Heart left ventricle (tissue), 16 donors: ENCODE results near the gene PTPRD. TPM values are rescaled to one million over a fixed set of nuclear protein-coding genes. Genes with fewer than 3 reads are reported as not detected.

Experiments used
- ATAC-seq, 4 donors: fragments of 200-7000 bp; cut with Tn5 transposase; one replicate each; pipeline ENCODE4 v1.9.1; 2020 to 2022; ENCODE audit warnings: moderate library complexity in 4 of 4, mild to moderate bottlenecking in 3 of 4, moderate number of reproducible peaks in 1 of 4
- DNase-seq, 5 donors: peaks; one replicate each; pipeline ENCODE4 v3.0.0-alpha.2; 2020
- H3K27ac ChIP-seq, 12 donors: fragments of 200-600 bp; sonication (generic) in 4 of 12; one replicate each; pipeline versions ENCODE4 v1.5.0 to v1.8.0; 2016 to 2022; ENCODE audit warnings: mild to moderate bottlenecking in 2 of 12
- H3K27me3 ChIP-seq, 9 donors: fragments of 200-600 bp; sonication (generic) in 2 of 9; one replicate each; pipeline versions ENCODE4 v1.5.1 to v1.8.0; 2016 to 2022; ENCODE audit warnings: mild to moderate bottlenecking in 3 of 9
- H3K36me3 ChIP-seq, 9 donors: fragments of 200-600 bp; sonication (generic) in 2 of 9; one replicate each; pipeline versions ENCODE4 v1.5.0 to v1.8.0; 2018 to 2022; ENCODE audit warnings: mild to moderate bottlenecking in 2 of 9
- H3K4me1 ChIP-seq, 12 donors: fragments of 200-600 bp; sonication (generic) in 4 of 12; one replicate each; pipeline versions ENCODE4 v1.5.0 to v1.8.0; 2016 to 2022; ENCODE audit warnings: mild to moderate bottlenecking in 3 of 12
- H3K4me3 ChIP-seq, 12 donors: fragments of 200-600 bp; sonication (generic) in 4 of 12; one replicate each; pipeline versions ENCODE4 v1.5.0 to v1.8.0; 2017 to 2022; ENCODE audit warnings: mild to moderate bottlenecking in 9 of 12, moderate library complexity in 4 of 12
- H3K9me3 ChIP-seq, 12 donors: fragments of 200-600 bp; sonication (generic) in 4 of 12; one replicate each; pipeline versions ENCODE4 v1.5.0 to v1.8.0; 2016 to 2022; ENCODE audit warnings: mild to moderate bottlenecking in 1 of 12
- CTCF ChIP-seq, 12 donors: fragments of 200-600 bp; sonication (generic) in 4 of 12; IDR thresholded peaks; one replicate each; pipeline versions ENCODE4 v1.5.0 to v1.8.0; 2018 to 2022; ENCODE audit warnings: antibody characterized with exemption in 12 of 12, mild to moderate bottlenecking in 5 of 12
- POLR2A ChIP-seq, 2 donors: fragments of 450-650 bp; IDR thresholded peaks; one replicate each; pipeline ENCODE4 v1.6.1; 2017; ENCODE audit warnings: antibody characterized with exemption in 2 of 2, mild to moderate bottlenecking in 2 of 2, moderate library complexity in 2 of 2
- WGBS, 4 donors: extraction: QIAGEN DNeasy Blood & Tissue Kit in 2 of 4; methylation state at CpG; one replicate each; pipeline versions ENCODE4 v1.1.5 to v1.1.7; 2013 to 2018; 5-methylcytosine and 5-hydroxymethylcytosine counted together
- intact Hi-C, 10 donors: fragments of 100-400 bp; cut with DNase I; formaldehyde crosslinking; loops; one replicate each; pipeline versions ENCODE4 v1.11.1 to v1.14.2; 2022
- polyA plus RNA-seq, 2 donors: library from polyadenylated mRNA; stranded (reverse); fragments of 200-250 nt; gene quantifications; one replicate each; pipeline ENCODE4 v1.2.3, GENCODE V29; 2013
- total RNA-seq, 9 donors: library from RNA; depleted of rRNA in 2 of 9; stranded (reverse); fragments of >200 nt in 2 of 9; fragmentation: NEBNext Ultra II Directional in 3 of 9; extraction: Animal tissue kit (Norgen Biotek cat#: 25700) in 3 of 9; gene quantifications; one replicate each; pipeline versions ENCODE4 v1.1.0 to v1.2.4, GENCODE V29; 2016 to 2023
- donor health status: ischemic (EF 13 %, LVEDD 7.1; RV severe dilation, severe dysfunction).
- donor health status: healthy with polysubstance abuse.
- donor health status: DM: no; HTN: yes; CAD: no.
- donor health status: DM: no; HTN: no; CAD: no.
- donor health status: ischemic (EF 25% LVEDD 6.9; RV normal size, moderate dysfunction).
- donor health status: ischemic (EF 25% LVEDD 5.7; RV mildly dilated, moderate dysfunction).
- donor health status: healthy.
- donor health status: DM: yes; HTN: yes; CAD: no.
- donor health status: ischemic (EF 35%, LVEDD 5.7; RV mildly dilated, moderate dysfunction).
- donor health status: nonischemic (EF 11% LVEDD 7.7; RV severe dilation, severe dysfunction).
- donor health status: DM: yes; HTN: yes; CAD: no.
- donor health status: PGD.
- donor health status: ischemic (EF 29% LVEDD 5.4; RV normal size, mild dysfunction).
- donor health status: nonischemic (EF 23%, LVEDD 6.1; RV moderate dilation, normal function).

Gene PTPRD
- total and polyA plus RNA-seq, 11 donors: 1.4 to 25.3 (median 15.1) TPM

- Histone ChIP-seq H3K4me1 (no peaks in the 10 kb centered on the region), H3K27me3 (no peaks in the 10 kb centered on the region), H3K9me3 (peaks cover 0 to 4% (median 0%) of the 10 kb centered on the region in 12 donors), H3K4me3 (no peak overlapping the region), H3K27ac (no peak overlapping the region), H3K36me3 (no peaks in the 10 kb centered on the region)
- 70 to 82% (median 78%) methylated on average over 3 of the region's 3 CpGs for WGBS, 4 donors
- no peak for DNase-seq
- TF ChIP-seq POLR2A (IDR thresholded peaks at IDR 0.05): no peak
- TF ChIP-seq CTCF (IDR thresholded peaks at IDR 0.05): no peak
- intact Hi-C loops: loop anchor here in 1 of 10 donors (10.0 kb wide), 1 partner anchor 99 kb away; no protein-coding TSS in a partner anchor
- ATAC-seq: no peak
These were observed 1707.1 kb downstream of the PTPRD start for GRCh38 chr9:8905731-8906130.

- 76 to 84% (median 80%) methylated on average over 8 of the region's 8 CpGs for WGBS, 4 donors
- no peak overlapping the region for H3K27ac ChIP-seq
- intact Hi-C loops: loop anchor here in 1 of 10 donors (10.0 kb wide), 1 partner anchor 100 kb away; no protein-coding TSS in a partner anchor
- ATAC-seq (no peak), DNase-seq (no peak)
- peaks cover 0 to 4% (median 0%) of the 10 kb centered on the region in 12 donors for H3K9me3 ChIP-seq
- no peak overlapping the region for H3K4me3 ChIP-seq
- no peaks in the 10 kb centered on the region for H3K27me3 ChIP-seq
- no peaks in the 10 kb centered on the region for H3K4me1 ChIP-seq
- H3K36me3 ChIP-seq: no peaks in the 10 kb centered on the region
- TF ChIP-seq CTCF (IDR thresholded peaks at IDR 0.05): no peak
- no peak for TF ChIP-seq POLR2A (IDR thresholded peaks at IDR 0.05)
These were observed 1707.9 kb downstream of the PTPRD start for GRCh38 chr9:8904771-8905515.

- H3K4me1 ChIP-seq: no peaks in the 10 kb centered on the region
- no peaks in the 10 kb centered on the region for H3K27me3 ChIP-seq
- ATAC-seq (no peak), DNase-seq (no peak)
- H3K36me3 ChIP-seq: no peaks in the 10 kb centered on the region
- H3K9me3 ChIP-seq: peaks cover 0 to 4% (median 0%) of the 10 kb centered on the region in 12 donors
- H3K4me3 ChIP-seq: no peak overlapping the region
- WGBS, 4 donors: 63 to 80% (median 75%) methylated on average over 5 of the region's 5 CpGs
- intact Hi-C loops: loop anchor here in 1 of 10 donors (10.0 kb wide), 1 partner anchor 102 kb away; no protein-coding TSS in a partner anchor
- H3K27ac ChIP-seq: no peak overlapping the region
- no peak for TF ChIP-seq POLR2A (IDR thresholded peaks at IDR 0.05)
- no peak for TF ChIP-seq CTCF (IDR thresholded peaks at IDR 0.05)
These were observed 1709.7 kb downstream of the PTPRD start for GRCh38 chr9:8903077-8903476.

GRCh38 chr9:8901146-8901545 is 1711.7 kb downstream of the PTPRD start:
- Histone ChIP-seq H3K9me3 (no peaks in the 10 kb centered on the region), H3K27ac (no peak overlapping the region), H3K4me3 (no peak overlapping the region), H3K36me3 (no peaks in the 10 kb centered on the region), H3K4me1 (peaks cover 0 to under 1% (median 0%) of the 10 kb centered on the region in 12 donors), H3K27me3 (no peaks in the 10 kb centered on the region)
- ATAC-seq (no peak), DNase-seq (no peak)
- TF ChIP-seq CTCF (IDR thresholded peaks at IDR 0.05) (no peak), POLR2A (IDR thresholded peaks at IDR 0.05) (no peak)
- 61 to 68% (median 65%) methylated on average over 2 of the region's 2 CpGs for WGBS, 4 donors
- intact Hi-C loops: loop anchor here in 1 of 10 donors (10.0 kb wide), 1 partner anchor 104 kb away; no protein-coding TSS in a partner anchor
